IPS-20b (cell line): Measurements from ENCODE around the gene LIMK2.

ENCODE experiments used
- H3K27ac ChIP-seq: one replicate; pipeline ENCODE4 v1.5.1; 2013; ENCODE audit warnings: low read length
- H3K27me3 ChIP-seq: 2 replicates; pipeline ENCODE4 v1.6.1; 2013; ENCODE audit warnings: mild to moderate bottlenecking, low read length, inconsistent platforms; ENCODE audit not compliant: insufficient read depth
- H3K36me3 ChIP-seq: 2 replicates; pipeline ENCODE4 v1.6.1; 2013; ENCODE audit warnings: low read depth, mild to moderate bottlenecking, inconsistent platforms, low read length, moderate library complexity; ENCODE audit not compliant: insufficient read depth
- H3K4me1 ChIP-seq: 2 replicates; pipeline ENCODE4 v1.6.1; 2013; ENCODE audit warnings: mild to moderate bottlenecking, control low read depth, inconsistent platforms, low read length, moderate library complexity; ENCODE audit not compliant: insufficient read depth
- H3K4me3 ChIP-seq: 2 replicates; pipeline ENCODE4 v1.5.1; 2013; ENCODE audit warnings: mild to moderate bottlenecking, low read length, inconsistent platforms
- H3K9ac ChIP-seq: 2 replicates; pipeline ENCODE4 v1.6.1; 2013; ENCODE audit warnings: low read depth, mild to moderate bottlenecking, inconsistent platforms, low read length, moderate library complexity
- H3K9me3 ChIP-seq: 2 replicates; pipeline ENCODE4 v1.6.1; 2013; ENCODE audit warnings: mild to moderate bottlenecking, low read depth, low read length, inconsistent platforms; ENCODE audit not compliant: insufficient read depth

LIMK2 gene

DNA sequence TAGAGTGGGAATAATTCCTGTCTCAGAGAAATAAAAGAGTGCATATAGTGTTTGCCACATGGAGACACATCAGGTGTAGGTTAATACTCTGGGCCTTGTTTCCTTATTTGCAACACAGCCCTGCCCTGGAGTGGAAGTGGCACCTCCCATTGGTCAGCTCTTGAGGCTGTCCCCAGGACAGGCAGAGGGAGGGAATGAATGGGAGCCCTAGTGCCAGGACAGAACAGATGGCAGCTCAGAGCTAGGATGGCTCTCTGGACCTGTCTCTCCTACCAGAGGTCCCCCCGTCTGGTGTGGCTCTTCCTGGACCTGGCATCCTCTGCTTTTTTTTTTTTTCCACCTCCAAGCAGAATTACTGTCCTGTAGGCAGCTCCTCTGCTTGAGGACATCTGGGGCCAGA, 35.6 kb downstream of the LIMK2 start:
- H3K9ac ChIP-seq: peak overlapping the region; percentile 69; the same call in 1 of the 2 replicates
- peak overlapping the region; percentile 59; the same call in 1 of the 2 replicates for H3K4me3 ChIP-seq
- H3K36me3 ChIP-seq: peaks cover 4% of the 10 kb centered on the region; the same call in 1 of the 2 replicates
- peaks cover 26% of the 10 kb centered on the region for H3K4me1 ChIP-seq
- H3K27ac ChIP-seq: peak overlapping the region; percentile 64
- H3K27me3 ChIP-seq: no peaks in the 10 kb centered on the region
- H3K9me3 ChIP-seq: no peaks in the 10 kb centered on the region

- Histone ChIP-seq H3K9me3 (no peaks in the 10 kb centered on the region), H3K9ac (peak overlapping the region; percentile 69; the same call in 1 of the 2 replicates)
These were observed 36.1 kb downstream of the LIMK2 start for GRCh38 chr22:31248138-31248745.

DNA sequence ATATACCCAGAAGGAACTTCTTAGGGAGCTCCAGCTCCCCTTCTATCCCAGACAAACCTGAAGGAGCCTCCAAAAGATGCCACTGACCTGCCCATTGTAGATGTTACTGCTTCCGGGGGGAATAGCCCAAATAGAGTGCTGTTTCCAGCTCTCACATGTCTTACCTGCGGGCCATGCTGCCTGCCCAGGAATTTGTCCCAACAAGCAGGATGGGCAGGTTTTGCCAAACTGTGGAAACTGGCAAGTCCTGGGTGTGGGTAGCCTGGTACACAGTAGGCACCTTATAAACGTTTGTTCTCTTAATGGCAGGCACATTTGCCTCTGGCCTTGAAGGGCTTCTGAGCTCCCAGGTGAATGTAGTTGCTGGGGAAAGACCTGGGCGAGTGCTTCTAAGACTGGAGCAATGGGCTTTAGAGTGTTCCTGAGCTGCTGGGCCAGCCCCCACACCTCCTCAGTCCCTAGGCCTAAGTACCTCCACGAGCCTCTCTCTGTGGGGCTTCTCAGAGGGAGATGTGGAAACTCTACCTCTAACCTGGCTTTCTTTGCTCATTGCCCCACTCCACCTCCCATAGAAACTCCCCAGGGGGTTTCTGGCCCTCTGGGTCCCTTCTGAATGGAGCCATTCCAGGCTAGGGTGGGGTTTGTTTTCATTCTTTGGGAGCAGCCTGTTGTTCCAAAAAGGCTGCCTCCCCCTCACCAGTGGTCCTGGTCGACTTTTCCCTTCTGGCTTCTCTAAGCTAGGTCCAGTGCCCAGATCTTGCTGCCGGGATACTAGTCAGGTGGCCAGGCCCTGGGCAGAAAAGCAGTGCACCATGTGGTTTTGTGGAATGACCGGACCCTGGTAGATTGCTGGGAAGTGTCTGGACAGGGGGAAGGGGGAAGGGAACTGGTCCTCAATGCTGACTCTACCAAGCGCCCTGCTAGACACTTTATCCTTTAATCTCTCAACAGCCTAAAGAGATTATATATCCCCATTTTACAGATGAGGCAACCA, 37.2 kb downstream of the LIMK2 start:
- Histone ChIP-seq H3K9ac (no peak overlapping the region), H3K9me3 (no peaks in the 10 kb centered on the region), H3K27ac (no peak overlapping the region), H3K4me1 (peaks cover 20% of the 10 kb centered on the region), H3K36me3 (peaks cover 4% of the 10 kb centered on the region; the same call in 1 of the 2 replicates), H3K4me3 (no peak overlapping the region), H3K27me3 (no peaks in the 10 kb centered on the region)

More at GRCh38 chr22:31248138-31248745, 36.1 kb downstream of the LIMK2 start:
- H3K4me1 ChIP-seq: peaks cover 26% of the 10 kb centered on the region
- peaks cover 4% of the 10 kb centered on the region; the same call in 1 of the 2 replicates for H3K36me3 ChIP-seq
- H3K4me3 ChIP-seq: peak overlapping the region; percentile 59; the same call in 1 of the 2 replicates
- H3K27me3 ChIP-seq: no peaks in the 10 kb centered on the region
- peak overlapping the region; percentile 64 for H3K27ac ChIP-seq

GRCh38 chr22:31250740-31251600, 38.9 kb downstream of the LIMK2 start:
- Histone ChIP-seq H3K27ac (no peak overlapping the region), H3K4me1 (peaks cover 14% of the 10 kb centered on the region), H3K4me3 (no peak overlapping the region), H3K9ac (no peak overlapping the region), H3K27me3 (no peaks in the 10 kb centered on the region), H3K9me3 (no peaks in the 10 kb centered on the region), H3K36me3 (no peaks in the 10 kb centered on the region)

GRCh38 chr22:31253949-31254348, 41.9 kb downstream of the LIMK2 start:
- no peak overlapping the region for H3K27ac ChIP-seq
- H3K9me3 ChIP-seq: no peaks in the 10 kb centered on the region
- H3K9ac ChIP-seq: no peak overlapping the region
- H3K4me1 ChIP-seq: no peaks in the 10 kb centered on the region; the same call in 1 of the 2 replicates
- no peaks in the 10 kb centered on the region for H3K27me3 ChIP-seq
- H3K36me3 ChIP-seq: peaks cover 14% of the 10 kb centered on the region
- no peak overlapping the region for H3K4me3 ChIP-seq

DNA sequence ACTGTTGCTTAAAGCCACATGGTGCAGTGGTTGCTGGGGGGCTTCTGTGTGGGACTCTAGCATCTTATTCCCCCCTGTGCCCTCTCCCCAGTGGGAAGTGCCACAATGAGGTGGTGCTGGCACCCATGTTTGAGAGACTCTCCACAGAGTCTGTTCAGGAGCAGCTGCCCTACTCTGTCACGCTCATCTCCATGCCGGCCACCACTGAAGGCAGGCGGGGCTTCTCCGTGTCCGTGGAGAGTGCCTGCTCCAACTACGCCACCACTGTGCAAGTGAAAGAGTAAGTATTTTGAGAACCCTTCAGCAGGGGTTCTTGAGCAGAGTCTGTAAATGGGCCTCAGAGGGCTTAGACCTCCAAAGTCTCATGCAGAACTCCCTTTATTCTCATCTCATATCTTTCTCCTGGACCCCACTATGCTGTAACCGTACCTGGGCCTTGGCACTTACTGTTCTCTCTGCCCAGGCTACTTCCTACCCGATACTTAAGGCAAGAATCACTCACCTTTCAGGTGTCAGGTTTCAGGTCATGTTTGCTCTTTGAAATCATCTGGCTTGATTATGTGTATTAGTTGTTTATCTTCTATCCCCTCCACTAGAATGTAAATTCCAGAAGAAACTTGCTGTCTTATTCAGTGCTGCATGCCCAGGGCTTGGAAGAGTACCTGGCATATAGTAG, 47.8 kb downstream of the LIMK2 start:
- no peak overlapping the region for H3K27ac ChIP-seq
- H3K4me3 ChIP-seq: no peak overlapping the region
- H3K9me3 ChIP-seq: no peaks in the 10 kb centered on the region
- H3K27me3 ChIP-seq: no peaks in the 10 kb centered on the region
- H3K9ac ChIP-seq: no peak overlapping the region
- H3K36me3 ChIP-seq: peaks cover 58% of the 10 kb centered on the region
- no peaks in the 10 kb centered on the region for H3K4me1 ChIP-seq

GRCh38 chr22:31260474-31260856, 48.4 kb downstream of the LIMK2 start:
- no peaks in the 10 kb centered on the region for H3K9me3 ChIP-seq
- H3K9ac ChIP-seq: no peak overlapping the region
- no peaks in the 10 kb centered on the region for H3K27me3 ChIP-seq
- no peak overlapping the region for H3K4me3 ChIP-seq
- peaks cover 59% of the 10 kb centered on the region for H3K36me3 ChIP-seq
- H3K27ac ChIP-seq: no peak overlapping the region
- no peaks in the 10 kb centered on the region for H3K4me1 ChIP-seq

GRCh38 chr22:31262312-31263133, 50.4 kb downstream of the LIMK2 start:
- H3K4me1 ChIP-seq: no peaks in the 10 kb centered on the region
- no peaks in the 10 kb centered on the region for H3K9me3 ChIP-seq
- H3K27me3 ChIP-seq: no peaks in the 10 kb centered on the region
- peaks cover 80% of the 10 kb centered on the region for H3K36me3 ChIP-seq
- no peak overlapping the region for H3K4me3 ChIP-seq
- no peak overlapping the region for H3K9ac ChIP-seq
- H3K27ac ChIP-seq: no peak overlapping the region

GRCh38 chr22:31263896-31264640, 52.0 kb downstream of the LIMK2 start:
- Histone ChIP-seq H3K36me3 (peaks cover 75% of the 10 kb centered on the region), H3K4me3 (no peak overlapping the region), H3K9ac (no peak overlapping the region), H3K27me3 (no peaks in the 10 kb centered on the region), H3K9me3 (no peaks in the 10 kb centered on the region), H3K27ac (no peak overlapping the region), H3K4me1 (no peaks in the 10 kb centered on the region)

GRCh38 chr22:31268281-31268680, 56.2 kb downstream of the LIMK2 start:
- Histone ChIP-seq H3K27ac (no peak overlapping the region), H3K27me3 (no peaks in the 10 kb centered on the region), H3K9ac (no peak overlapping the region), H3K4me3 (no peak overlapping the region), H3K4me1 (peaks cover 7% of the 10 kb centered on the region; the same call in 1 of the 2 replicates), H3K36me3 (peaks cover 61% of the 10 kb centered on the region), H3K9me3 (no peaks in the 10 kb centered on the region)
